Measurements from ENCODE around the gene ASAP2. TPM values are rescaled to one million over a fixed set of nuclear protein-coding genes. Genes with fewer than 3 reads are reported as not detected.

The ASAP2 gene
- total and polyA plus RNA-seq, 2 donors (not counting 1 experiment from before 2014, with no cell fraction given) = 0.04 TPM; not detected in 1

- no peaks in the 10 kb centered on the region for H3K4me1 Mint-ChIP-seq
- TF ChIP-seq, protein P1, sequence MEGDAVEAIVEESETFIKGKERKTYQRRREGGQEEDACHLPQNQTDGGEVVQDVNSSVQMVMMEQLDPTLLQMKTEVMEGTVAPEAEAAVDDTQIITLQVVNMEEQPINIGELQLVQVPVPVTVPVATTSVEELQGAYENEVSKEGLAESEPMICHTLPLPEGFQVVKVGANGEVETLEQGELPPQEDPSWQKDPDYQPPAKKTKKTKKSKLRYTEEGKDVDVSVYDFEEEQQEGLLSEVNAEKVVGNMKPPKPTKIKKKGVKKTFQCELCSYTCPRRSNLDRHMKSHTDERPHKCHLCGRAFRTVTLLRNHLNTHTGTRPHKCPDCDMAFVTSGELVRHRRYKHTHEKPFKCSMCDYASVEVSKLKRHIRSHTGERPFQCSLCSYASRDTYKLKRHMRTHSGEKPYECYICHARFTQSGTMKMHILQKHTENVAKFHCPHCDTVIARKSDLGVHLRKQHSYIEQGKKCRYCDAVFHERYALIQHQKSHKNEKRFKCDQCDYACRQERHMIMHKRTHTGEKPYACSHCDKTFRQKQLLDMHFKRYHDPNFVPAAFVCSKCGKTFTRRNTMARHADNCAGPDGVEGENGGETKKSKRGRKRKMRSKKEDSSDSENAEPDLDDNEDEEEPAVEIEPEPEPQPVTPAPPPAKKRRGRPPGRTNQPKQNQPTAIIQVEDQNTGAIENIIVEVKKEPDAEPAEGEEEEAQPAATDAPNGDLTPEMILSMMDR (IDR thresholded peaks at IDR 0.05) = no peak
- TF ChIP-seq EZH2 (IDR thresholded peaks at IDR 0.05; ENCODE audit: borderline replicate concordance, insufficient read depth, low read depth, low read length, poor library complexity, severe bottlenecking) = no peak
- 80% methylated on average over 1 of the region's 7 CpGs for WGBS (ENCODE audit: insufficient coverage)
- Histone ChIP-seq H3K9me3 (ENCODE audit: control extremely low read depth in 1 of 3, control insufficient read depth in 2 of 3, insufficient read depth in 1 of 3, low read length in 2 of 3) (no peaks in the 10 kb centered on the region), H4K20me1 (ENCODE audit: control insufficient read depth, insufficient read depth, low read length, poor library complexity, severe bottlenecking) (no peaks in the 10 kb centered on the region), H3K27ac (ENCODE audit: low read length in 2 of 2) (no peak overlapping the region), H2AFZ (ENCODE audit: insufficient read depth, low read depth, low read length, poor library complexity, severe bottlenecking) (no peak overlapping the region), H3K36me3 (replicated peaks in 1 of 2; ENCODE audit: control extremely low read depth in 1 of 2, control insufficient read depth in 1 of 2, extremely low read depth in 1 of 2, insufficient read depth in 2 of 2, low read length in 1 of 2) (no peaks in the 10 kb centered on the region), H3K4me1 (ENCODE audit: control insufficient read depth in 2 of 2, insufficient read depth in 2 of 2, low read length in 2 of 2) (no peaks in the 10 kb centered on the region), H3K4me3 (ENCODE audit: control extremely low read depth in 1 of 5, extremely low read depth in 1 of 5, insufficient read depth in 1 of 5, low read depth in 2 of 5, low read length in 4 of 5) (no peak overlapping the region), H3K4me2 (replicated peaks; ENCODE audit: low read depth, low read length, poor library complexity, severe bottlenecking) (no peak overlapping the region), H3K79me2 (ENCODE audit: control insufficient read depth, insufficient read depth, low read length) (no peaks in the 10 kb centered on the region), H3K9ac (ENCODE audit: low read length) (no peak overlapping the region), H3K27me3 (replicated peaks in 1 of 4; ENCODE audit: control extremely low read depth in 1 of 4, control insufficient read depth in 3 of 4, insufficient read depth in 4 of 4, low read length in 3 of 4) (peaks cover 0 to 2% (median 0%) of the 10 kb centered on the region in 4 experiments)
- H3K27ac Mint-ChIP-seq = no peak overlapping the region
- POLR2A ChIA-PET = no interaction called here
- H3K27me3 Mint-ChIP-seq = peaks cover 6% of the 10 kb centered on the region
- CTCF ChIA-PET = no interaction called here
- no peak for DNase-seq
- ATAC-seq (ENCODE audit: low read depth) = no peak
- no peaks in the 10 kb centered on the region for H3K9me3 Mint-ChIP-seq (ENCODE audit: insufficient read depth)
- no peak overlapping the region for H3K4me3 Mint-ChIP-seq
- intact Hi-C loops (cut with micrococcal nuclease) = no loop called here
Observed at GRCh38 chr2:9278439-9278838, 71.8 kb downstream of the ASAP2 start.

GRCh38 chr2:9279426-9279825 lies 72.8 kb downstream of the ASAP2 start:
- no peaks in the 10 kb centered on the region for H3K36me3 ChIP-seq (replicated peaks in 1 of 2; ENCODE audit: control extremely low read depth in 1 of 2, control insufficient read depth in 1 of 2, extremely low read depth in 1 of 2, insufficient read depth in 2 of 2, low read length in 1 of 2)
- intact Hi-C loops (cut with micrococcal nuclease) = no loop called here
- Mint-ChIP-seq H3K4me1 (no peaks in the 10 kb centered on the region), H3K4me3 (no peak overlapping the region), H3K27me3 (peaks cover 6% of the 10 kb centered on the region), H3K27ac (no peak overlapping the region), H3K9me3 (ENCODE audit: insufficient read depth) (no peaks in the 10 kb centered on the region)
- CTCF ChIA-PET = no interaction called here
- DNase-seq (no peak), ATAC-seq (ENCODE audit: low read depth) (no peak)
- no peaks in the 10 kb centered on the region for H3K4me1 ChIP-seq (ENCODE audit: control insufficient read depth in 2 of 2, insufficient read depth in 2 of 2, low read length in 2 of 2)
- H3K27me3 ChIP-seq (replicated peaks in 1 of 4; ENCODE audit: control extremely low read depth in 1 of 4, control insufficient read depth in 3 of 4, insufficient read depth in 4 of 4, low read length in 3 of 4) = no peaks in the 10 kb centered on the region
- no peak overlapping the region for H3K9ac ChIP-seq (ENCODE audit: low read length)
- H3K27ac ChIP-seq (ENCODE audit: low read length in 2 of 2) = no peak overlapping the region
- WGBS (ENCODE audit: insufficient coverage) = 82% methylated on average over 9 of the region's 10 CpGs
- TF ChIP-seq, protein P1 (IDR thresholded peaks at IDR 0.05) = no peak
- no peak for TF ChIP-seq EZH2 (IDR thresholded peaks at IDR 0.05; ENCODE audit: borderline replicate concordance, insufficient read depth, low read depth, low read length, poor library complexity, severe bottlenecking)
- H3K9me3 ChIP-seq (ENCODE audit: control extremely low read depth in 1 of 3, control insufficient read depth in 2 of 3, insufficient read depth in 1 of 3, low read length in 2 of 3) = no peaks in the 10 kb centered on the region
- no peak overlapping the region for H2AFZ ChIP-seq (ENCODE audit: insufficient read depth, low read depth, low read length, poor library complexity, severe bottlenecking)
- no peak overlapping the region for H3K4me3 ChIP-seq (ENCODE audit: control extremely low read depth in 1 of 5, extremely low read depth in 1 of 5, insufficient read depth in 1 of 5, low read depth in 2 of 5, low read length in 4 of 5)
- H3K79me2 ChIP-seq (ENCODE audit: control insufficient read depth, insufficient read depth, low read length) = no peaks in the 10 kb centered on the region
- no peaks in the 10 kb centered on the region for H4K20me1 ChIP-seq (ENCODE audit: control insufficient read depth, insufficient read depth, low read length, poor library complexity, severe bottlenecking)
- H3K4me2 ChIP-seq (replicated peaks; ENCODE audit: low read depth, low read length, poor library complexity, severe bottlenecking) = no peak overlapping the region
- POLR2A ChIA-PET = no interaction called here
